Endothelial cell of umbilical vein (primary cell): ENCODE results near the gene MAPT. TPM values are rescaled to one million over a fixed set of nuclear protein-coding genes. Genes with fewer than 3 reads are reported as not detected.

Source experiments
- BruUV-seq: library from RNA; stranded (reverse); fragments of 400-500 nt; replicated peaks from 2 replicates; lab custom pipeline; 2021; lab: Mats Ljungman, UMichigan
- CTCF ChIA-PET: fragments of 300-600, 350-600 bp; sonication (Branson Sonifier 250); formaldehyde crosslinking; loops from one replicate; lab custom pipeline; 2021; ENCODE audit warnings: antibody characterized with exemption, inconsistent platforms; lab: Charles Lee
- POLR2A ChIA-PET: fragments of 300-600, 350-600 bp; sonication (Branson Sonifier 250); formaldehyde crosslinking; loops from one replicate; lab custom pipeline; 2021; ENCODE audit warnings: antibody characterized with exemption, inconsistent platforms; lab: Charles Lee
- DNase-seq: peaks from one replicate; pipeline ENCODE4 v3.0.0-alpha.2; 2011; ENCODE audit warnings: low read depth, low spot score
- FAIRE-seq: peaks from 2 replicates; lab custom pipeline; 2011; peaks lifted over from hg19 to GRCh38; lab: Jason Lieb, UNC
- H2AFZ ChIP-seq: 2 replicates; pipeline ENCODE4 v1.6.0; 2012; ENCODE audit warnings: low read depth, low read length, control low read depth, inconsistent platforms
- H3K27ac ChIP-seq: 2 replicates; pipeline ENCODE4 v1.5.1; 2011; ENCODE audit warnings: low read depth, mild to moderate bottlenecking, control low read depth, low read length, moderate library complexity; ENCODE audit not compliant: insufficient read depth
- H3K27me3 ChIP-seq, 2 experiments: 2 replicates each; pipeline versions ENCODE4 v1.6.0 to v1.6.1; 2011; ENCODE audit warnings: low read length in 2 of 2, mixed read lengths in 1 of 2; ENCODE audit not compliant: control insufficient read depth in 2 of 2, insufficient read depth in 2 of 2
- H3K36me3 ChIP-seq, 2 experiments: 2 replicates in 1 of 2; 3 replicates in 1 of 2; pipeline ENCODE4 v1.5.1; 2011; ENCODE audit warnings: low read length in 2 of 2, mild to moderate bottlenecking in 1 of 2, moderate library complexity in 1 of 2; ENCODE audit not compliant: control insufficient read depth in 2 of 2, insufficient read depth in 2 of 2; ENCODE audit errors: extremely low read depth in 1 of 2
- H3K4me1 ChIP-seq: 3 replicates; pipeline ENCODE4 v1.5.1; 2011; ENCODE audit warnings: mild to moderate bottlenecking, low read length; ENCODE audit not compliant: control insufficient read depth, insufficient read depth; ENCODE audit errors: extremely low read depth
- H3K4me2 ChIP-seq: 2 replicates; pipeline ENCODE4 v1.6.1; 2011; ENCODE audit warnings: low read length, control low read depth, mixed read lengths; ENCODE audit not compliant: insufficient read depth
- H3K4me3 ChIP-seq, 3 experiments: fragments of 200-600 bp in 1 of 3; sonication (generic), shearing (Covaris generic) in 1 of 3; replicated peaks in 1 of 3; 2 replicates each; pipeline ENCODE4 v1.5.1; 2011 to 2016; ENCODE audit warnings: control low read depth in 3 of 3, low read length in 3 of 3, mild to moderate bottlenecking in 2 of 3, inconsistent platforms in 1 of 3, low read depth in 1 of 3, moderate library complexity in 1 of 3; ENCODE audit not compliant: insufficient read depth in 1 of 3
- H3K79me2 ChIP-seq: 2 replicates; pipeline ENCODE4 v1.6.0; 2012; ENCODE audit warnings: low read length, inconsistent platforms; ENCODE audit not compliant: control insufficient read depth, insufficient read depth
- H3K9ac ChIP-seq: replicated peaks from 2 replicates; pipeline ENCODE3; 2011; ENCODE audit warnings: low read length, control low read depth; ENCODE audit not compliant: insufficient read depth; ENCODE audit errors: extremely low read depth
- H3K9me1 ChIP-seq: replicated peaks from 3 replicates; pipeline ENCODE4 v1.6.0; 2011; ENCODE audit warnings: mild to moderate bottlenecking, low read length; ENCODE audit not compliant: control insufficient read depth, insufficient read depth; ENCODE audit errors: extremely low read depth
- H3K9me3 ChIP-seq: replicated peaks from 2 replicates; pipeline ENCODE4 v1.5.1; 2012; ENCODE audit warnings: low read length, inconsistent platforms; ENCODE audit not compliant: control insufficient read depth, insufficient read depth
- H4K20me1 ChIP-seq: replicated peaks from 2 replicates; pipeline ENCODE3; 2011; ENCODE audit warnings: mild to moderate bottlenecking, low read length; ENCODE audit not compliant: control insufficient read depth, insufficient read depth; ENCODE audit errors: extremely low read depth
- CTCF ChIP-seq, 2 donors: IDR thresholded peaks; 1 replicate in 1 of 2; 2 replicates in 1 of 2; pipeline ENCODE4 v1.5.1; 2011; ENCODE audit warnings: low read length in 2 of 2, mild to moderate bottlenecking in 2 of 2, moderate library complexity in 2 of 2, control low read depth in 1 of 2, inconsistent platforms in 1 of 2, low read depth in 1 of 2; ENCODE audit not compliant: insufficient read depth in 1 of 2; ENCODE audit errors: extremely low read depth in 1 of 2
- EZH2 ChIP-seq: IDR thresholded peaks from 2 replicates; pipeline ENCODE4 v1.6.1; 2012; ENCODE audit warnings: borderline replicate concordance, low read depth, mild to moderate bottlenecking, moderate library complexity, low read length, inconsistent platforms; ENCODE audit not compliant: severe bottlenecking
- FOS ChIP-seq: IDR thresholded peaks from 2 replicates; pipeline ENCODE4 v1.6.1; 2011; ENCODE audit warnings: mild to moderate bottlenecking, low read length, moderate library complexity, borderline replicate concordance; ENCODE audit not compliant: insufficient read depth
- GATA2 ChIP-seq: IDR thresholded peaks from 2 replicates; pipeline ENCODE4 v1.7.0; 2011; ENCODE audit warnings: low read depth, mild to moderate bottlenecking, moderate library complexity, mixed read lengths, low read length; ENCODE audit not compliant: insufficient read length, insufficient read depth
- JUN ChIP-seq: IDR thresholded peaks from 2 replicates; pipeline ENCODE4 v1.6.1; 2011; ENCODE audit warnings: borderline replicate concordance, low read depth; ENCODE audit not compliant: insufficient read length, insufficient read depth
- MAX ChIP-seq: IDR thresholded peaks from 2 replicates; pipeline ENCODE4 v1.6.1; 2011; ENCODE audit not compliant: insufficient read depth, insufficient read length
- MYC ChIP-seq: IDR thresholded peaks from one replicate; pipeline ENCODE4 v1.6.1; 2011; ENCODE audit warnings: mild to moderate bottlenecking, low read depth, low read length
- POLR2A ChIP-seq: IDR thresholded peaks from 2 replicates; pipeline ENCODE4 v1.6.1; 2012; ENCODE audit warnings: low read depth, mild to moderate bottlenecking, control low read depth, low read length
- POLR2AphosphoS5 ChIP-seq: IDR thresholded peaks from 2 replicates; pipeline ENCODE4 v1.6.1; 2012; ENCODE audit warnings: low read depth, mild to moderate bottlenecking, control low read depth, low read length, moderate library complexity; ENCODE audit not compliant: insufficient read depth
- dilution Hi-C: fragments of 300-500 bp; cut with MboI; formaldehyde crosslinking; loops from one replicate; pipeline ENCODE4 v1.15.0; 2019; ENCODE audit warnings: low sequenced_read_pairs; ENCODE audit not compliant: extremely low pct_ligation_motif_present
- intact Hi-C: fragments of 100-400 bp; cut with micrococcal nuclease; formaldehyde crosslinking; loops from one replicate; pipeline ENCODE4 v1.10.0; 2022
- polyA plus RNA-seq, 4 experiments: library from polyadenylated mRNA; depleted of rRNA in 3 of 4; stranded (reverse) in 3 of 4; unstranded in 1 of 4; fragments of >200 nt; gene quantifications; 2 replicates each; pipeline versions ENCODE4 v1.2.1 to v1.2.3, GENCODE V29; 2011 to 2012; ENCODE audit warnings: missing spikeins in 1 of 4
- total RNA-seq: library from RNA; stranded (reverse); gene quantifications from 2 replicates; pipeline ENCODE4 v1.2.3, GENCODE V29; 2021

The MAPT gene
- total and polyA plus RNA-seq, 2 donors (not counting 3 experiments of a cell fraction or from before 2014, with no cell fraction given) = 0.04 to 0.51 TPM

DNA sequence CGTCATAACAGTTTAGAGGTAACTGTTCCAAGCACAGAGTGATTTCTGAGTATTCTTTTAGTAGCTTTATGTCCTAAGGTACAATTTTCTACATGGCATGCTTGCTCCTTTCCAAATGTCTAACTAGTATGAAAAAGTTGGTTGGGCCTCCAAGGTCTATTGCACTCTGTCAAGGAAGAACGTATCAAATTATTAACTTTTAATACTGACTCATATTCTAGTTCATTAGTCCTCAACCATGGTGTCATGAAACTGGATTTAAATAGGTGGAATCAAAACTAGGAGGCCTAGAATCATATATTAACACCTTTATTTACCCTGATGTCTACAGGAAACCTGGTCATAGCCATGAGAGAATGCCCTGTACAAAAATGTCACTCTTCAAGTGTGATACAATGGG, 166.1 kb downstream of the MAPT start:
- Histone ChIP-seq H3K4me1 (peaks cover 22% of the 10 kb centered on the region), H3K36me3 (peaks cover 2 to 4% of the 10 kb centered on the region in 2 experiments), H4K20me1 (no peaks in the 10 kb centered on the region), H3K4me3 (no peak overlapping the region), H3K9me3 (no peaks in the 10 kb centered on the region), H3K27me3 (no peaks in the 10 kb centered on the region), H3K27ac (no peak overlapping the region), H3K9me1 (no peaks in the 10 kb centered on the region), H3K79me2 (peaks cover 16% of the 10 kb centered on the region), H2AFZ (no peak overlapping the region), H3K4me2 (no peak overlapping the region), H3K9ac (no peak overlapping the region)
- FAIRE-seq (no peak), DNase-seq (no peak)
- BruUV-seq = no TSS peak
- ChIA-PET POLR2A (no interaction called here), CTCF (interaction anchor here (0.8 to 4.9 kb wide), 5 partner anchors 11 to 153 kb away, joined by 3 to 98 read pairs (median 3); partner anchors contain the start of gene KANSL1)
- intact Hi-C loops = loop anchor here (2.0 kb wide), 1 partner anchor 16 kb away; no protein-coding TSS in a partner anchor
- dilution Hi-C loops = no loop called here
- no peak for TF ChIP-seq MYC
- TF ChIP-seq JUN = no peak
- TF ChIP-seq POLR2A = no peak

DNA sequence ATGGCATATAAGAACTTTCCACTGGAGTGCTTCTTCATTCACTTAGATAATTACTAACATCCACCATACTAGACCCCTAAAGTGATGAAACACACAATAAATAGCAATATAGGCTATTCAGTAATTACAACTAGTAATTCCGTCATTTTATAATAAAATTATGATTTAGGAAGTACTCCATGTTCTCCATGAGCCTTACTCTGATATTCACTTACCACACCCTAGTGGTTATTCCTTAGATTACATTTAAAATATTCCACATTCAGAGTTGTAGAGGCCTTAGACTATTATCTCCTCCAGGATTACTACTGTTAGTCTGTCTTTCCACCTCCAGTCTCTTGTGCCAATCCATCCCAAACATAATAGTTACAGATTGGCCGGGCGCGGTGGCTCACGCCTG, 167.1 kb downstream of the MAPT start:
- Histone ChIP-seq H3K27ac (no peak overlapping the region), H4K20me1 (peaks cover 2% of the 10 kb centered on the region), H3K9me1 (no peaks in the 10 kb centered on the region), H3K27me3 (no peaks in the 10 kb centered on the region), H2AFZ (no peak overlapping the region), H3K4me1 (peaks cover 19% of the 10 kb centered on the region), H3K36me3 (peaks cover 6 to 8% of the 10 kb centered on the region in 2 experiments), H3K4me2 (no peak overlapping the region), H3K9ac (no peak overlapping the region), H3K79me2 (peaks cover 15% of the 10 kb centered on the region), H3K9me3 (no peaks in the 10 kb centered on the region), H3K4me3 (no peak overlapping the region)
- intact Hi-C loops (loop anchor here (2.0 kb wide), 1 partner anchor 17 kb away; no protein-coding TSS in a partner anchor), dilution Hi-C loops (no loop called here)
- peak; percentile 49 for DNase-seq
- no TSS peak for BruUV-seq
- no peak for FAIRE-seq
- TF ChIP-seq CTCF (IDR thresholded peaks at IDR 0.05; ENCODE audit: extremely low read depth in 1 of 2, insufficient read depth in 1 of 2, low read depth in 1 of 2, low read length in 2 of 2) (no peak), JUN (no peak), POLR2AphosphoS5 (no peak), MAX (no peak), POLR2A (no peak), FOS (no peak), MYC (no peak), GATA2 (no peak), EZH2 (no peak)
- POLR2A ChIA-PET = interaction anchor here (0.7 kb wide), 1 partner anchor 58 kb away, joined by 10 read pairs; no protein-coding TSS in a partner anchor
- CTCF ChIA-PET = interaction anchor here (0.8 to 8.0 kb wide), 6 partner anchors 10 to 132 kb away, joined by 3 to 32 read pairs (median 6); partner anchors contain the start of gene KANSL1
